NCI-H1436 (cell line): Measurements from ENCODE around the gene ZNF593.

ENCODE experiments used
- DNase-seq: peaks from one replicate; lab custom pipeline; 2025; lab: John Stamatoyannopoulos, UW

ZNF593 gene

DNA sequence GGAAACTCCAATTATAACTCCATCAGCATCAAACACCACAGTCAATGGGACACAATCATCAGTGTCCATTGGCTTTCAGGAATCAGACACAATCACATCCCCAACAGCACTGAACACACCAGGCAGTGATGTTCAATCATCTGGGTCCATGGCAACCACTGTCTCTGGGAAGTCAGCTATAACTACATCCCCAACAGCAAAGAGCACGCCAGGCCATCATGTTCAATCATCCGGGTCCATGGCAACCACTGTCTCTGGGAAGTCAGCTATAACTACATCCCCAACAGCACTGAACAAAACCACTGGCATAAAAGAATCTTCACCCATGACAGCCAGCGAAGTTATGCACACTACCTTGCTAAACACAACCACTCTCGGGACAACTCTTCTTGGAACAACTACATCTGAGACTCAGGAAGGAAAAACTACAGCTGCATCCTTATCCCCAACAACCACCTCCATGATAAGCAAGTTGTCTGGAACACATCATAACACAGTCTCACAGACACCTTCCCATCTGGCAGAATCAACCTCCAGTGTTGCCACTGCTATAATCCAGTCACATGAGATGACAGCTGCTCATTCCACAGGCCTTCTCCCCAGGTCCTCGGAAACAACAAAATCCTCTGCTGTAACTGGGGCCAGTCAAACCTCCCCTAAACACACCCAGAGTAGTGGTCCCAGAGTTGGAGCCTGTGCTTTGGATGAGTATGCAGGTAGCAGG is 40.6 kb downstream of the ZNF593 start:
- no peak for DNase-seq

DNA sequence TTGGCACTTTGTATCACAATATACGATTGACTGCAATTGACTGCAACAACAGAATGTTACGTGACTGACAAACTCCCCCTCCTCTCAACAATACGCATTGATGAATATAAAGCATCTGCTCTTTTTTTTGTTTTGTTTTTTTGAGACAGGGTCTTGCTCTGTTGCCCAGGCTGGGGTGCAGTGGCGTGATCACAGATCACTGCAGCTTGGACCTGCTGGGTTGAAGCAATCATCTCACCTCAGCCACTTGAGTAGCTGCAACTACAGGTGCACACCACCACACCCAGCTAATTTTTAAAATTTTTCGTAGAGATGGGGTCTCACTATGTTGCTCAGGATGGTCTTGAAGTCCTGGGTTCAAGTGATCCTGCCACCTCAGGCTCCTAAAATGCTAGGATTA is 43.0 kb downstream of the ZNF593 start:
- no peak for DNase-seq

DNA sequence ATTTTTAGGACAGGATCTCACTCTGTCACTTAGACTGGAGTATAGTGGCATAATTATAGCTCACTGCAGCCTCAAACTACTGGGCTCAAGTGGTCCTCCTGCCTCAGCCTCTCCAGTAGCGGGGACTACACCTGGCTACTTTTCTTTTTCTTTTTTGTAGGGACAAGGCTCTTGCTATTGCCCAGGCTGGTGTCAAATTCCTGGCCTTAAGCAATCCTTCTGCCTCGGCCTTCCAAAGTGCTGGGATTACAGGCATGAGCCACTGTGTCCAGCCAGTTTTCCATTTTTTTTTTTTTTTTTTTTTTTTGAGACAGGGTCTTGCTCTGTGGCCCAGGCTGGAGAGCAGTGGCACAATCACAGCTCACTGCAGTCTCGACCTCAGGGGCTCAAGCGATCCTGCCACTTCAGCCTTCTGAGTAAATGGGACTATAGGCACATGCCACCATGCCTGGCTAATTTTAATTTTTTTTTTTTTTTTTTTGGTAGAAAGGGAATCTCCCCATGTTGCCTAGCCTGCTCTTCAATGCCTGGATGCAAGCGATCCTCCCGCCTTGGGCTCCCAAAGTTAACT is 43.7 kb downstream of the ZNF593 start:
- no peak for DNase-seq

DNA sequence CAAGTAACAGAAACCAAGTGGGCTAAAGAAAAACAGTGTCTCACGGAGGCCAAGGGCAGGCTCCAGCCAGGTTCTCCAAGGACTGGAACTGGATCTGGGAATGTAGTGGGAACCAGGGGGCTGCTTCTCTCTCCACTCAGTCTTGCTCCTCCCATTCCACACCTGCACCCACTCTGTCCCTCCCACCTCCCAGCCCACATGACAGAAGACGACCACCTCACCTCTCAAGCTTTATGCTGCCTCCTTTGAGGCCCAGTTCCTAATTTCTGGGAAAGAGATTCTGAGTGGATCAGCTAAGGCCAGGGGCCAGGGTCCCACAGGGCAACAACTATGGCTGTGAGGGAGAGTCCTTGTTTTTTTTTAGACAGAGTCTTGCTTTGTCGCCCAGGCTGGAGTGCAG is 45.5 kb downstream of the ZNF593 start:
- DNase-seq, result no peak

DNA sequence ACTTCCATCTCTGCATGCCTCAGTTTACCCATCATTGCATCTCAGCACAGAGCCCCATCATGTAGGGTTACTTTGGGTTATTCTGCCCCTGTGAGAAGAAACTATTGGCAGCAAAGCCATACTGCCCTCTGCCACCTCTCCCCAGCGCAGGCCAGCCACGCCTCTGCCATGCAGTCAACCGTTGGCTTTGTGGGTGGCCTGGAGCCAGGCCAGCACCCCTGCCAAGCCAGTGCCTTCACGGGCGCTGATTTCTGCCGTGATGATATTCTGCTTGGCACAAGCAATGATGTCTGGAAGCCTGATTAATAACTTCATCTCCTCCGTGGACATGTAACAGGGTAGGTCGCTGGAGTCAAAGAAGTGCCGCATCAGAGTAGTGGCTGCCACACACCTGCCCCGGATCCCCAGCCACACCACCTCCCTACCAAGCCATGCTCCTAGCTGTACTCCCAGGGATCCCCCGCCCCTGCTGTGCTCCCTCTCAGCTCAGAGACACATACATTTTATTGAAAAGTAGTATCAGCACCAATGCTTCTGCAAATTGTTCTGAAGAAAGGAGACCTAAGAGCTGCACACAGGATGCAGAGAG is 49.3 kb downstream of the ZNF593 start:
- no peak for DNase-seq
